DMS 273 (cell line): ENCODE data around the gene IGLL1.
A peak's percentile ranks its signal among the peaks of the same experiment; 100 is the strongest.

Source experiments
- DNase-seq: peaks from one replicate; lab custom pipeline; 2025; ENCODE audit not compliant: unreplicated experiment; lab: John Stamatoyannopoulos, UW

The IGLL1 gene

GRCh38 chr22:23530106-23530505 is 50.0 kb downstream of the IGLL1 start:
- no peak for DNase-seq

GRCh38 chr22:23529166-23530103 is 50.7 kb downstream of the IGLL1 start:
- DNase-seq = no peak

- DNase-seq = no peak
Measured at GRCh38 chr22:23527971-23528740, 51.9 kb downstream of the IGLL1 start.

- peak; percentile 56 for DNase-seq
Measured at GRCh38 chr22:23526596-23527316, 53.3 kb downstream of the IGLL1 start.

GRCh38 chr22:23525510-23525909 is 54.6 kb downstream of the IGLL1 start:
- no peak for DNase-seq

- DNase-seq = no peak
Measured at GRCh38 chr22:23524226-23524625, 55.9 kb downstream of the IGLL1 start.

GRCh38 chr22:23523713-23524112 is 56.4 kb downstream of the IGLL1 start:
- no peak for DNase-seq
